Kidney capillary endothelial cell (primary cell): ENCODE results near the gene ARIH1.

Experiments used
- DNase-seq: peaks from one replicate; pipeline ENCODE4 v3.0.0-alpha.2; 2018; ENCODE audit warnings: low spot score

The ARIH1 gene

GRCh38 chr15:72487070-72487797 is 13.1 kb downstream of the ARIH1 start:
- no peak for DNase-seq

- DNase-seq: no peak
Observed at GRCh38 chr15:72488558-72488957, 14.4 kb downstream of the ARIH1 start.

GRCh38 chr15:72489943-72490554 is 15.9 kb downstream of the ARIH1 start:
- no peak for DNase-seq

- peak; percentile 28 for DNase-seq
Observed at GRCh38 chr15:72491768-72492167, 17.6 kb downstream of the ARIH1 start.

- DNase-seq: no peak
Observed at GRCh38 chr15:72492733-72493132, 18.6 kb downstream of the ARIH1 start.

- DNase-seq: no peak
Observed at GRCh38 chr15:72493220-72493619, 19.1 kb downstream of the ARIH1 start.

- no peak for DNase-seq
Observed at GRCh38 chr15:72495007-72495406, 20.9 kb downstream of the ARIH1 start.

GRCh38 chr15:72496783-72497182 is 22.7 kb downstream of the ARIH1 start:
- no peak for DNase-seq

GRCh38 chr15:72497402-72497801 is 23.3 kb downstream of the ARIH1 start:
- DNase-seq: no peak

- no peak for DNase-seq
Observed at GRCh38 chr15:72502220-72502809, 28.2 kb downstream of the ARIH1 start.

- no peak for DNase-seq
Observed at GRCh38 chr15:72503147-72503546, 29.0 kb downstream of the ARIH1 start.

GRCh38 chr15:72507402-72508092 is 33.4 kb downstream of the ARIH1 start:
- no peak for DNase-seq

- DNase-seq: no peak
Observed at GRCh38 chr15:72509484-72509883, 35.4 kb downstream of the ARIH1 start.

- no peak for DNase-seq
Observed at GRCh38 chr15:72511536-72511935, 37.4 kb downstream of the ARIH1 start.

GRCh38 chr15:72515591-72516389 is 41.7 kb downstream of the ARIH1 start:
- DNase-seq: no peak

- DNase-seq: no peak
Observed at GRCh38 chr15:72516777-72517176, 42.6 kb downstream of the ARIH1 start.

- DNase-seq: no peak
Observed at GRCh38 chr15:72521682-72522081, 47.6 kb downstream of the ARIH1 start.

GRCh38 chr15:72532991-72533601 is 59.0 kb downstream of the ARIH1 start:
- DNase-seq: no peak

GRCh38 chr15:72534523-72534922 is 60.4 kb downstream of the ARIH1 start:
- no peak for DNase-seq

GRCh38 chr15:72535911-72536310 is 61.8 kb downstream of the ARIH1 start:
- no peak for DNase-seq

- no peak for DNase-seq
Observed at GRCh38 chr15:72536506-72536905, 62.4 kb downstream of the ARIH1 start.

- no peak for DNase-seq
Observed at GRCh38 chr15:72538931-72539330, 64.8 kb downstream of the ARIH1 start.
